Measurements from ENCODE around the gene MPHOSPH8. TPM values are rescaled to one million over a fixed set of nuclear protein-coding genes. Genes with fewer than 3 reads are reported as not detected.

The MPHOSPH8 gene
- total RNA-seq, 4 donors from 2014 or later = 8.0 to 15.5 (median 13.4) TPM

- intact Hi-C loops (cut with DNase I; ENCODE audit: low total_unique reads) = no loop called here
- TF ChIP-seq CTCF (IDR thresholded peaks at IDR 0.05 in 4 of 5, conservative IDR thresholded peaks at IDR 0.05 in 1 of 5) = no peak
- TF ChIP-seq POLR2A (IDR thresholded peaks at IDR 0.05) = no peak
- Histone ChIP-seq H3K27ac (no peak overlapping the region), H3K27me3 (no peaks in the 10 kb centered on the region), H3K36me3 (peaks cover 5 to 43% of the 10 kb centered on the region in 2 donors), H3K4me3 (no peak overlapping the region), H3K4me1 (peaks cover 2 to 3% of the 10 kb centered on the region in 2 donors), H3K9me3 (no peaks in the 10 kb centered on the region)
- in situ Hi-C loops (cut with MboI; ENCODE audit: low sequenced_read_pairs in 4 of 4) = loop anchor here in 1 of 4 donors (25.0 kb wide), 1 partner anchor 319 kb away; the partner anchor contains the start of gene ZMYM2
- ATAC-seq (no peak), DNase-seq (no peak)
These were observed 10.2 kb downstream of the MPHOSPH8 start for GRCh38 chr13:19643652-19644051.

DNA sequence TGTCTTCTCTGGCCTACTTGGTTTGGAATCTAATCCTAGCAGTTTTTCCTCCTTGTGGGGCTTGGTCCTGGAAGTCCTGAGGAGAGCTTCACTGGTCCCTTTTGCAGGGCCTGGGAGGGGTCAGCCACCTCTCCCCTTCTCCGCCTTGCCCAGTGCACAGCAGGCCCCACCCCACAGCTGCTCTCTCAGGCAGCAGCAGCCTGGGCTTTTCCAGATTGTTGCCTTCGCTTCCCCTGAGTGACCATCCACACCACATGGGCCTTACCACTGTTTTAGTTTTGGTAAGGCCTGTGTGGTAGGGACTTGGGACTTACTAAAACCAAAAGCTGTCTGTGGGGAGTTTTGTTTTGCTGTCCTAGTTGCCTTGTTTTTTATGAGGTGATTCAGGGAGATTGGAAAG is 11.5 kb downstream of the MPHOSPH8 start:
- DNase-seq = no peak
- intact Hi-C loops (cut with DNase I; ENCODE audit: low total_unique reads) = no loop called here
- Histone ChIP-seq H3K4me3 (no peak overlapping the region), H3K9me3 (no peaks in the 10 kb centered on the region), H3K36me3 (peaks cover 5 to 56% of the 10 kb centered on the region in 2 donors), H3K27me3 (no peaks in the 10 kb centered on the region), H3K27ac (no peak overlapping the region), H3K4me1 (peaks cover 2 to 3% of the 10 kb centered on the region in 2 donors)
- no peak for TF ChIP-seq POLR2A (IDR thresholded peaks at IDR 0.05)
- TF ChIP-seq CTCF (IDR thresholded peaks at IDR 0.05 in 4 of 5, conservative IDR thresholded peaks at IDR 0.05 in 1 of 5) = no peak
- no peak for ATAC-seq
- in situ Hi-C loops (cut with MboI; ENCODE audit: low sequenced_read_pairs in 4 of 4) = loop anchor here in 1 of 4 donors (25.0 kb wide), 1 partner anchor 317 kb away; the partner anchor contains the start of gene ZMYM2

- peaks cover 8 to 67% of the 10 kb centered on the region in 2 donors for H3K36me3 ChIP-seq
- no peak overlapping the region for H3K4me3 ChIP-seq
- TF ChIP-seq CTCF (IDR thresholded peaks at IDR 0.05 in 4 of 5, conservative IDR thresholded peaks at IDR 0.05 in 1 of 5) (no peak), POLR2A (IDR thresholded peaks at IDR 0.05) (no peak)
- no peaks in the 10 kb centered on the region for H3K9me3 ChIP-seq
- no peaks in the 10 kb centered on the region for H3K27me3 ChIP-seq
- in situ Hi-C loops (cut with MboI; ENCODE audit: low sequenced_read_pairs in 4 of 4) = loop anchor here in 1 of 4 donors (25.0 kb wide), 1 partner anchor 316 kb away; the partner anchor contains the start of gene ZMYM2
- no peak for ATAC-seq
- peaks cover 2 to 3% of the 10 kb centered on the region in 2 donors for H3K4me1 ChIP-seq
- no peak overlapping the region for H3K27ac ChIP-seq
- intact Hi-C loops (cut with DNase I; ENCODE audit: low total_unique reads) = no loop called here
- DNase-seq = no peak
These were observed 12.6 kb downstream of the MPHOSPH8 start for GRCh38 chr13:19646063-19646462.

- H3K4me3 ChIP-seq = no peak overlapping the region
- in situ Hi-C loops (cut with MboI; ENCODE audit: low sequenced_read_pairs in 4 of 4) = no loop called here
- peaks cover 3 to 51% of the 10 kb centered on the region in 2 donors for H3K36me3 ChIP-seq
- intact Hi-C loops (cut with DNase I; ENCODE audit: low total_unique reads) = no loop called here
- no peak overlapping the region for H3K27ac ChIP-seq
- ATAC-seq (no peak), DNase-seq (no peak)
- no peaks in the 10 kb centered on the region for H3K4me1 ChIP-seq
- H3K27me3 ChIP-seq = no peaks in the 10 kb centered on the region
- no peaks in the 10 kb centered on the region for H3K9me3 ChIP-seq
- no peak for TF ChIP-seq POLR2A (IDR thresholded peaks at IDR 0.05)
- TF ChIP-seq CTCF (IDR thresholded peaks at IDR 0.05 in 4 of 5, conservative IDR thresholded peaks at IDR 0.05 in 1 of 5) = no peak
These were observed 17.3 kb downstream of the MPHOSPH8 start for GRCh38 chr13:19650742-19651141.

All from gastrocnemius medialis (tissue), 4 donors.